Skeletal muscle tissue (tissue), 4 donors: ENCODE data around the gene CALHM1. TPM values are rescaled to one million over a fixed set of nuclear protein-coding genes. Genes with fewer than 3 reads are reported as not detected.

Experiments
- H3K27ac ChIP-seq: one replicate; pipeline ENCODE4 v1.7.0; 2013; ENCODE audit warnings: mild to moderate bottlenecking, low read depth, low read length, inconsistent platforms
- H3K27me3 ChIP-seq, 3 donors: one replicate each; pipeline ENCODE4 v1.7.0; 2013; ENCODE audit warnings: low read length in 3 of 3; ENCODE audit not compliant: control insufficient read depth in 3 of 3, insufficient read depth in 3 of 3
- H3K36me3 ChIP-seq, 3 donors: one replicate each; pipeline ENCODE4 v1.7.0; 2013; ENCODE audit warnings: low read length in 3 of 3; ENCODE audit not compliant: control insufficient read depth in 3 of 3, insufficient read depth in 3 of 3
- H3K4me1 ChIP-seq, 3 donors: one replicate each; pipeline ENCODE4 v1.7.0; 2013; ENCODE audit warnings: low read length in 3 of 3, mild to moderate bottlenecking in 3 of 3; ENCODE audit not compliant: control insufficient read depth in 3 of 3, insufficient read depth in 3 of 3
- H3K4me3 ChIP-seq, 3 donors: one replicate each; pipeline ENCODE4 v1.7.0; 2013; ENCODE audit warnings: low read length in 3 of 3
- H3K9ac ChIP-seq, 3 donors: one replicate each; pipeline ENCODE4 v1.7.0; 2013; ENCODE audit warnings: low read length in 3 of 3, mild to moderate bottlenecking in 3 of 3, moderate library complexity in 2 of 3, low read depth in 1 of 3
- H3K9me3 ChIP-seq, 3 donors: one replicate each; pipeline ENCODE4 v1.7.0; 2013; ENCODE audit warnings: low read length in 3 of 3; ENCODE audit not compliant: control insufficient read depth in 3 of 3
- total RNA-seq: library from RNA; depleted of rRNA; stranded (reverse); fragments of >200 nt; gene quantifications from one replicate; pipeline ENCODE4 v1.2.3, GENCODE V29; 2014
- donor health status: Osteomylitis.

Gene CALHM1
- total RNA-seq, 1 donor from 2014 or later: not detected

DNA sequence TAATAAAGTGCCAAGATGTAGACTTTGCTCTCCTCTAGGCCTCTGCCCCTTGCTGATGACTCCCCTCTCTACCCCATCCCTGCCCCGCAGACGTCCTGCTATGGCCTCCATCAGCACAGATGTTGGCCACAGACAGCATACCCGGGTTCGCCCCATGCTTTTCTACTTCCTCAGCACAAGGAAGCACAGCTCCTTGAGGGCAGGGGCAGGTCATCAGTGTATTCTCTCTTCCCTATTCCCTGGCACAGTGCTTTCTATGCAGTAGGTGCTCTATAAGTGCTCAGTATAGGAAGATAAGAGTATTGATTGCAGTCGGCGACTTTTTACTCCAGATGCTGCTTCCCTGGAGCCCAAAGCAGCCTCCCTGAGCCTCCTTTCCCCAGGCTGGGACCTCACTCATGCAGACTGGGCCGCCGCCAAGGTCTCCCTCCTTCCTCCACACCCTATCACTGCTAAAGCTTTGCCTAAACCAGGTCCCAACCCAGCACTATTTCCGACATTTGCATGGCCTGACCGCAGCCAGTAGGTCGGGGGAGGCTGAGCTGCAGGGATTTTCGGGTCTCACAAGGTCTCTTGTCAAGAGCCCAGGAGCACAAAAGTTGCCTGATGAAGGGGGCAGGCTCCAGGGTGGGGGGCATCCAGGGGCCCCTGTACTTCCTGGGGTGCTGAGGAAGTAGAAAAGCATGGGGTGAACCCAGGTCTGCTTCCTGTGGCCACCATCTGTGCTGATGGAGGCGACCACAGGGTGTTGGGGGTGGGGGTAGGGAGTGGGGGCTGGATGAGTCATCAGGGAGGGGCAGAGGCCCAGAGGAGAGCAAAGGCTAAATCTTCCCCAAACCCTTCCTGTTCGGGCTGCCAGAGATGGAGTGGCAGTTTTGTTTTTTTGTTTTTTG, 12.3 kb upstream of the CALHM1 start:
- H3K9ac ChIP-seq: no peak overlapping the region
- no peaks in the 10 kb centered on the region for H3K36me3 ChIP-seq
- peaks cover 0 to 6% (median 0%) of the 10 kb centered on the region in 3 donors for H3K27me3 ChIP-seq
- no peak overlapping the region for H3K27ac ChIP-seq
- no peak overlapping the region for H3K4me3 ChIP-seq
- H3K4me1 ChIP-seq: peaks cover 2 to 6% (median 5%) of the 10 kb centered on the region in 3 donors
- H3K9me3 ChIP-seq: no peaks in the 10 kb centered on the region

DNA sequence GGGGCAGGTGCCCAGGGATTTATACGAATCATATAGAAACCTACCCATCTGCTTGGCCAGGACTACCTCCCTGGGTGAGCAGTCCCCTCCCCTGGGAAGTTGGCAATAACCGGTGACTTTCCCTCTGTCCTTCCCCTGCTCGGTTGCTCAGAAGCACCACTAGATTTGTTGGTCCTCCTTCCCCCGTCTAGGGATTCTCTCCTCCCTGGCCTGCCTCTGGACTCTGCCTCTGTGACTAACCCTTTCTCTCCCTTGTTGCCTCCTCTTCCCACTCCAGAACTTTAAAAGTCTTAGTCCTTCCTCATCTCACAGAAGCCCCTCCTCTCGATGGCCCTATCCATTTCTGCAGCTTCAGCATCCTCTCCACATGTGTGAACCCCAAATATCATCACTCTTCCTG, 10.5 kb upstream of the CALHM1 start:
- Histone ChIP-seq H3K9me3 (no peaks in the 10 kb centered on the region), H3K27me3 (peaks cover 0 to 6% (median 0%) of the 10 kb centered on the region in 3 donors), H3K4me3 (no peak overlapping the region), H3K36me3 (no peaks in the 10 kb centered on the region), H3K27ac (no peak overlapping the region), H3K9ac (no peak overlapping the region), H3K4me1 (peaks cover 2 to 6% (median 5%) of the 10 kb centered on the region in 3 donors)

DNA sequence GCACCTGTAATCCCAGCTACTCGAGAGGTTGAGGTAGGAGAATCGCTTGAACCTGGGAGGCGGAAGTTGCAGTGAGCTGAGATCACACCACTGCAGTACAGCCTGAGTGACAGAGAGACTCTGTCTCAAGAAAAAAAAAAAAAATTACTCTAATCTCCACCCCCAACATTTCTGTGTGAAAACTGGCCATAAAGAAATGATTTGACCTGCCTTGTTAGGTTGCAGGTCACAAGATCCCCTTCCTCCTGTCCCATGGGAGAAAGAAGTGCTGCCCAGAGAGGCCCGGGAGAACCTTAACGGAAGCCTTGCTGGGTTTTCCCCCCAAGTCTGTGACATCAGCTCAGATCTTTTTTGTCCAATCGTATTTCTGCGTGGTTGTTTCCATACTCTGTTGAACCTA, 8.7 kb upstream of the CALHM1 start:
- Histone ChIP-seq H3K9me3 (no peaks in the 10 kb centered on the region), H3K27ac (no peak overlapping the region), H3K4me3 (no peak overlapping the region), H3K9ac (no peak overlapping the region), H3K27me3 (peaks cover 0 to 6% (median 0%) of the 10 kb centered on the region in 3 donors), H3K4me1 (peaks cover 2 to 6% (median 5%) of the 10 kb centered on the region in 3 donors), H3K36me3 (no peaks in the 10 kb centered on the region)

DNA sequence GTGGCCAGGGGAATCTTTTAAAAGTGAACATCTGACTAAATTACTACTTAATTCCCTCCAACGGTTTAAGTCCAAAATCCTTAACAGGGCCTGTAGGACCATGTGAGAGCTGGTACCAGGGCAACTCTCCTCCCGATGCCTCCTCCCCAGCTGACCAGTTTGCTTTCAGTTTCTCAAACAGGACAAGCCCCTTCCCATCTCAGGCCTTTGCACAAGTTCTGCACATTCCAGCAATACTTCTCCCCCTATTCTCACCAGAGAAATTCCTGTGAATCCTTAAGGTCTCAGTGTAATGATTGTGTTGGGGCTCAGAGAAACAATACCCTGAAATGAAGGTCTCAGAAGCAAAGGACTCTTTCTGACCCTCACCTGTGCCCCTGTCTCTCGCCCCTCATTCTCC, 8.0 kb upstream of the CALHM1 start:
- H3K4me1 ChIP-seq: peaks cover 2 to 6% (median 3%) of the 10 kb centered on the region in 3 donors
- H3K9ac ChIP-seq: no peak overlapping the region
- H3K4me3 ChIP-seq: no peak overlapping the region
- no peaks in the 10 kb centered on the region for H3K9me3 ChIP-seq
- no peaks in the 10 kb centered on the region for H3K36me3 ChIP-seq
- peaks cover 0 to 6% (median 0%) of the 10 kb centered on the region in 3 donors for H3K27me3 ChIP-seq
- no peak overlapping the region for H3K27ac ChIP-seq

DNA sequence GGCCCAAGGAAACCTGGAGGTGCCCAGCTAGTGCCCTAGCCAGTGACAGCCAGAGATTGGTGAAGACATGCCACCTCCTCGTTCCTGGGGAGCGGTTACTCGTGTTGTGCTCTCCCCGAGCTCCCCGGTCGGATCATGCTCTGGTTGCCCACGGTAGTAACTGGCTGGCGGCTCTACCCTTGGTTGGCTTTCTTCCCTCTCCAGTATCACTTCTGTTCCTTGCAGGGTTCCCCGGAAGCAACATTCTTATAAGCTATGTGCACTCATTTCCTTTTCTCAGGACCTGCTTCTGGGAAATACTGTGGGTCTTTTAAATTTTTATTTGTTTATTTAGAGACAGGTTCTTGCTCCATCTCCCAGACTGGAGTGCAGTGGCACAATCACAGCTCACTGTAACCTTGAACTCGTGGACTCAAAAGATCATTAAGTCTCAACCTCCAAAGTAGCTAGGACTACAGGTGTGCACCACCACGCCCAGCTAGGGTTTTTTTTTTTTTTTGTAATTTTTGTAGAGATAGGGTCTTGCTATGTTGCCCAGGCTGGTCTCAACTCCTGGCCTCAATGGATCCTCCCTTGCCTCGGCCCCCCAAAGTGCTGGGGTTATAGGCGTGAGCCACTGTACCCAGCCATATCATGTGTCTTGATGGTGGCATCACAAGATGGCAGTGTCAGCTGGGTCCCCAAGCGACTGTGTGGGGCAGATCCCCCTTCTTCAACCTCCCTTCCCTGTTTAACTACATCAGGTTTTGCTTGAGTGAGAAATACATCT, 6.9 kb upstream of the CALHM1 start:
- H3K9ac ChIP-seq: no peak overlapping the region
- H3K27ac ChIP-seq: no peak overlapping the region

DNA sequence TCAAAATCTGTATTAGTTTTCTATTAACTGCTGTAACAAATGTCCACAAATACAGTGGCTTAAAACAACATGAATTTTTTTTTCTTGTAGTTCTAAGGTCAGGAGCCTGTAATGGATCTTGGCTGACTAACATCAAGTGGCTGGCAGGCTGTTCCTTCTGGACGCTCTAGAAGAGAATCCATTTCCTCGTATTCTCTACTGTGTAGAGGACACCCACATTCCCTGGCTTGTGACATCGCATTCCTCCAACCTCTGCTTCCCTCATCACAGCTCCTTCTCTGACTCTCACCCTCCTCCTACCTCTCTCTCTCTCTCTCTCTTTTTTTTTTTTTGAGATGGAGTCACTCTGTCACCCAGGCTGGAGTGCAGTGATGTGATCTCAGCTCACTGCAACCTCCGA, 4.8 kb upstream of the CALHM1 start:
- no peaks in the 10 kb centered on the region for H3K27me3 ChIP-seq
- no peak overlapping the region for H3K4me3 ChIP-seq
- H3K27ac ChIP-seq: no peak overlapping the region
- no peaks in the 10 kb centered on the region for H3K4me1 ChIP-seq
- H3K9me3 ChIP-seq: no peaks in the 10 kb centered on the region
- H3K9ac ChIP-seq: no peak overlapping the region
- no peaks in the 10 kb centered on the region for H3K36me3 ChIP-seq

More for the DNA sequence above, 6.9 kb upstream of the CALHM1 start:
- Histone ChIP-seq H3K9me3 (no peaks in the 10 kb centered on the region), H3K27me3 (no peaks in the 10 kb centered on the region), H3K4me1 (peaks cover 0 to under 1% (median 0%) of the 10 kb centered on the region in 3 donors), H3K4me3 (no peak overlapping the region), H3K36me3 (no peaks in the 10 kb centered on the region)

DNA sequence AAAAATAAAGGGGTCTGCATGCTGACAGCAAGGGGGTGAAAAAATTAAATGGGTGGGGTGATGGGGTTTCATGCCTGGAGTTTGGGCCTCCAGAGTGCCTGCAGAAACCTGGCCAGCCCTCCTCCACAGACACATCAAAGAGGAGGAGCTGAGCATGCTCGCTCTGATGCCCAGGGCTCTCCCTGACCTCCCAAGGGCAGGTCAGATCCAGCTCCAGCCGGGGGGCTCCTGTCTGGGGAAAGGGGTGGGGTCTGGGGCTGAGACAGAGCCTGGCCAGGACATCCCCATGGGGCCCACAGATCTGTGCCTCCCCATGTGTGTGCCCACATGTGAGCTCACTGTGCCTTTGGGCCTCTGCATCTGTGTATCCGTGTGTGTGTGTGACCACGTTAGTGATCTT, 915 bp upstream of the CALHM1 start:
- no peaks in the 10 kb centered on the region for H3K27me3 ChIP-seq
- no peaks in the 10 kb centered on the region for H3K36me3 ChIP-seq
- H3K27ac ChIP-seq: no peak overlapping the region
- H3K4me1 ChIP-seq: no peaks in the 10 kb centered on the region
- no peak overlapping the region for H3K9ac ChIP-seq
- H3K4me3 ChIP-seq: no peak overlapping the region
- H3K9me3 ChIP-seq: no peaks in the 10 kb centered on the region

DNA sequence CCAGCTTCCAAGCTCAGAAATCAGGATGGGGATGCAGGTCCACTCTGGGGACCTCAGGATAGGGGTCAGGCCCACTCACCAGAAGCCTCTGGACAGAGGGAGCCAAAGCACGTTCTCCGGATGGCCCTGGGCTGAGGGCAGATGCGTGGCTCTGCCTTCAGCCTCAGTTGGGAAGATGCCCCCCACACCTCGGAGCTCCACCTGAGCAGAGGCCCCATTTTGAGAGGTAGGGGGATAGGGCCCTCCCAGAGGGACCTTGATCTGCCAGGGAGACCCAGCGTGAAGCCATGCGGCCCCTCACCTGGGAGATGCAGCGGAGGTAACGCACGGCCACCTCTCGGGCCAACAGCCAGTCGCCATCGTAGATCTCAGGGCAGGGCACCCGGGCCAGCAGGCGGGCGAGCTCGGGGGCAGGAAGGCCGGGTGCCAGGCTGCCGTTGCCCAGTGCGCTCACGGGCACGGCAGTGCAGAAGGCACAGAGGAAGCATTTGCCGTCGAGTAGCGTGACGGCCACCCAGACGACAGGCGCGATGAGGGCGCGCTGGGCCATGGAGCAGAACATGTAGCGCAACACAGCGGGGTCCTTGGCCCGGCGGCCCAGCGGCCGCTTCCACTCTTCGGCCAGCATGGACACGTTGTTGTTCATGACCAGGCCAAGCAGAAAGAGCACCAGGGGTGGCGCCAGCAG, 660 bp downstream of the CALHM1 start:
- no peak overlapping the region for H3K9ac ChIP-seq
- no peaks in the 10 kb centered on the region for H3K9me3 ChIP-seq
- H3K27ac ChIP-seq: no peak overlapping the region
- H3K36me3 ChIP-seq: no peaks in the 10 kb centered on the region
- H3K4me1 ChIP-seq: peaks cover 0 to under 1% (median 0%) of the 10 kb centered on the region in 3 donors
- H3K27me3 ChIP-seq: no peaks in the 10 kb centered on the region
- no peak overlapping the region for H3K4me3 ChIP-seq

DNA sequence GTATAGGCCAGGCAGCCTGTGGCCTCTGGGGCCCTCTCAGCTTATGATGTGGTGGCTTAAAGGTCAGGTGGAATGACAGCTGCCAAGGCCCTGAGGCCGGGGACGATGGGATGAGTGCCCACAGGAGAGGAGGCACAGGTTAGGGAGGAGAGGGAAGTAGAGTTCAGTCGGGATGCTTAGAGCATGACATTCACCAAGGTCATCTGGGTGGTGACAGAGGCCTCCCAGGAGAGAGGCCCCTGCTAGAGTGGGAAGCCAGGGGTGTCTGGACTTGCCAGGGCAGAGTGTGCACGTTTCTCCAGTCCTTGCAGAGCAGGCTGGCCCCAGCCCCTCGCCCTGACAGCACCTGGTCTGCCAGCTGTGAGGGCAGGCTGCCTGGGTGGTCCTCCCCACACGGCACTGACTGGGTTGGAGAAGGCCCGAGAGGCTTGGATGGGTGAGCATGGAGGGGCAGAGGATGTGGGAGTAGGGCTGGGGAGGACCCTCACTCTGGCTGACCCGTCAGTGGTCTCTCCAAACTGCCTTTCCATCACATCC, 1.5 kb downstream of the CALHM1 start:
- Histone ChIP-seq H3K9ac (no peak overlapping the region), H3K9me3 (no peaks in the 10 kb centered on the region), H3K27ac (no peak overlapping the region), H3K36me3 (no peaks in the 10 kb centered on the region), H3K4me1 (peaks cover 6 to 8% (median 7%) of the 10 kb centered on the region in 3 donors), H3K27me3 (peaks cover 0 to 3% (median 0%) of the 10 kb centered on the region in 3 donors), H3K4me3 (no peak overlapping the region)
